ENCODE measurements around the gene COL25A1.

GRCh38 chr4:109009909-109010308 is 292.5 kb downstream of the COL25A1 start:
- TF ChIP-seq EZH2phosphoT487 (IDR thresholded peaks at IDR 0.05; ENCODE audit: insufficient read depth, low read depth) (no peak), EZH2 (IDR thresholded peaks at IDR 0.05; ENCODE audit: insufficient read depth, poor library complexity, severe bottlenecking) (no peak)
